CD14-positive monocyte (primary cell): ENCODE measurements around the gene GTF3C1. TPM values are rescaled to one million over a fixed set of nuclear protein-coding genes. Genes with fewer than 3 reads are reported as not detected.

Source experiments
- DNase-seq, 3 donors: peaks; one replicate each; pipeline ENCODE4 v3.0.0-alpha.2; 2011 to 2022
- H2AFZ ChIP-seq: 2 replicates; pipeline ENCODE4 v1.6.0; 2012; ENCODE audit warnings: mild to moderate bottlenecking, low read depth, low read length, inconsistent platforms; ENCODE audit not compliant: insufficient read depth, poor library complexity, severe bottlenecking
- H3K27ac ChIP-seq, 2 donors: 1 replicate in 1 of 2; 2 replicates in 1 of 2; pipeline ENCODE4 v1.5.1; 2012 to 2013; ENCODE audit warnings: low read length in 2 of 2, control low read depth in 1 of 2, inconsistent platforms in 1 of 2, low read depth in 1 of 2, mild to moderate bottlenecking in 1 of 2
- H3K27me3 ChIP-seq, 2 donors: one replicate each; pipeline versions ENCODE4 v1.6.0 to v1.6.1; 2011 to 2013; ENCODE audit warnings: low read length in 2 of 2; ENCODE audit not compliant: control insufficient read depth in 2 of 2, insufficient read depth in 2 of 2
- H3K36me3 ChIP-seq, 2 donors: replicated peaks in 1 of 2; 1 replicate in 1 of 2; 2 replicates in 1 of 2; pipeline versions ENCODE4 v1.5.1 to v1.6.1; 2012 to 2013; ENCODE audit warnings: low read length in 2 of 2, control low read depth in 1 of 2, inconsistent platforms in 1 of 2, mild to moderate bottlenecking in 1 of 2; ENCODE audit not compliant: insufficient read depth in 2 of 2, control insufficient read depth in 1 of 2
- H3K4me1 ChIP-seq, 2 donors: 1 replicate in 1 of 2; 2 replicates in 1 of 2; pipeline versions ENCODE4 v1.5.1 to v1.6.1; 2012 to 2013; ENCODE audit warnings: low read length in 2 of 2, control low read depth in 1 of 2, inconsistent platforms in 1 of 2, mild to moderate bottlenecking in 1 of 2, moderate library complexity in 1 of 2; ENCODE audit not compliant: insufficient read depth in 2 of 2, control insufficient read depth in 1 of 2
- H3K4me2 ChIP-seq: replicated peaks from 2 replicates; pipeline ENCODE3; 2012; ENCODE audit warnings: low read length, moderate library complexity, mild to moderate bottlenecking; ENCODE audit not compliant: poor library complexity, severe bottlenecking; ENCODE audit errors: extremely low read depth
- H3K4me3 ChIP-seq, 3 experiments: fragments of 200-600 bp in 1 of 3; sonication (generic) in 1 of 3; replicated peaks in 1 of 3; 1 replicate in 2 of 3; 2 replicates in 1 of 3; pipeline ENCODE4 v1.5.1; 2011 to 2013; ENCODE audit warnings: low read length in 3 of 3, mild to moderate bottlenecking in 3 of 3, control low read depth in 2 of 3, low read depth in 2 of 3, inconsistent platforms in 1 of 3, moderate library complexity in 1 of 3
- H3K79me2 ChIP-seq: 2 replicates; pipeline ENCODE4 v1.6.0; 2012; ENCODE audit warnings: mild to moderate bottlenecking, control low read depth, inconsistent platforms, low read length, moderate library complexity; ENCODE audit not compliant: insufficient read depth
- H3K9ac ChIP-seq: 2 replicates; pipeline ENCODE4 v1.6.0; 2017; ENCODE audit warnings: low read length, mild to moderate bottlenecking; ENCODE audit not compliant: insufficient read depth, poor library complexity, severe bottlenecking
- H3K9me3 ChIP-seq, 2 donors: replicated peaks in 1 of 2; 1 replicate in 1 of 2; 2 replicates in 1 of 2; pipeline versions ENCODE4 v1.5.1 to v1.6.1; 2012 to 2013; ENCODE audit warnings: low read length in 2 of 2, control low read depth in 1 of 2; ENCODE audit not compliant: control insufficient read depth in 1 of 2, insufficient read depth in 1 of 2
- H4K20me1 ChIP-seq: 2 replicates; pipeline ENCODE4 v1.6.0; 2012; ENCODE audit warnings: mild to moderate bottlenecking, low read length, control low read depth, moderate library complexity; ENCODE audit not compliant: insufficient read depth
- H3K27ac Mint-ChIP-seq, 7 donors: one replicate each; pipeline ENCODE4 v1.8.0; 2020; ENCODE audit warnings: mild to moderate bottlenecking in 7 of 7, mixed read lengths in 7 of 7, moderate library complexity in 6 of 7, inconsistent platforms in 2 of 7
- H3K27me3 Mint-ChIP-seq, 3 donors: one replicate each; pipeline ENCODE4 v1.8.0; 2021 to 2022; ENCODE audit warnings: low read depth in 3 of 3, mild to moderate bottlenecking in 3 of 3, mixed read lengths in 3 of 3, moderate library complexity in 3 of 3, inconsistent platforms in 1 of 3
- H3K36me3 Mint-ChIP-seq, 2 donors: one replicate each; pipeline ENCODE4 v1.8.0; 2020; ENCODE audit warnings: mixed read lengths in 2 of 2, inconsistent platforms in 1 of 2, mild to moderate bottlenecking in 1 of 2
- H3K4me1 Mint-ChIP-seq: one replicate; pipeline ENCODE4 v1.8.0; 2020; ENCODE audit warnings: mild to moderate bottlenecking, mixed read lengths
- H3K4me3 Mint-ChIP-seq, 2 donors: one replicate each; pipeline ENCODE4 v1.8.0; 2020; ENCODE audit warnings: mild to moderate bottlenecking in 2 of 2, mixed read lengths in 2 of 2, moderate library complexity in 1 of 2
- H3K9me3 Mint-ChIP-seq, 7 donors: one replicate each; pipeline ENCODE4 v1.8.0; 2020 to 2022; ENCODE audit warnings: mixed read lengths in 7 of 7, mild to moderate bottlenecking in 6 of 7, moderate library complexity in 6 of 7, inconsistent platforms in 2 of 7
- WGBS: methylation state at CpG from one replicate; pipeline ENCODE4 v1.1.5; 2013; ENCODE audit warnings: missing lambda C conversion rate; ENCODE audit not compliant: insufficient coverage; 5-methylcytosine and 5-hydroxymethylcytosine counted together
- intact Hi-C, 2 donors: fragments of 100-400 bp; cut with micrococcal nuclease; formaldehyde crosslinking; loops; one replicate each; pipeline versions ENCODE4 v1.15.0 to v1.15.1; 2023
- polyA plus RNA-seq, 3 donors: library from polyadenylated mRNA; depleted of rRNA in 1 of 3; unstranded in 2 of 3; stranded (reverse) in 1 of 3; fragments of 300-500 nt in 2 of 3; fragments of >200 nt in 1 of 3; fragmentation: Illumina TruSeq in 2 of 3; gene quantifications; 1 replicate in 2 of 3; 2 replicates in 1 of 3; pipeline ENCODE4 v1.2.3, GENCODE V29; 2012 to 2021
- TF ChIP-seq, protein P1 (sequence below): fragments of 200-600 bp; IDR thresholded peaks from one replicate; pipeline ENCODE4 v1.8.0; 2022; ENCODE audit warnings: antibody characterized with exemption, mild to moderate bottlenecking

Gene GTF3C1
- polyA plus RNA-seq, 3 donors: 7.0 to 22.0 (median 12.8) TPM

- no peak for DNase-seq
- Mint-ChIP-seq H3K9me3 (peaks cover 0 to 7% (median 0%) of the 10 kb centered on the region in 7 donors), H3K4me3 (no peak overlapping the region), H3K27ac (peak overlapping the region in 2 of 7 donors; percentile 12 to 89), H3K4me1 (no peaks in the 10 kb centered on the region), H3K27me3 (peaks cover 0 to 1% (median 0%) of the 10 kb centered on the region in 3 donors), H3K36me3 (peaks cover 98% of the 10 kb centered on the region in 2 donors)
- Histone ChIP-seq H3K4me1 (no peaks in the 10 kb centered on the region), H3K4me2 (no peak overlapping the region), H3K4me3 (no peak overlapping the region), H2AFZ (no peak overlapping the region), H4K20me1 (no peaks in the 10 kb centered on the region), H3K79me2 (no peaks in the 10 kb centered on the region), H3K9me3 (no peaks in the 10 kb centered on the region), H3K27me3 (no peaks in the 10 kb centered on the region), H3K36me3 (peaks cover 91 to 100% of the 10 kb centered on the region in 2 donors), H3K27ac (no peak overlapping the region), H3K9ac (no peak overlapping the region)
- TF ChIP-seq, protein P1, sequence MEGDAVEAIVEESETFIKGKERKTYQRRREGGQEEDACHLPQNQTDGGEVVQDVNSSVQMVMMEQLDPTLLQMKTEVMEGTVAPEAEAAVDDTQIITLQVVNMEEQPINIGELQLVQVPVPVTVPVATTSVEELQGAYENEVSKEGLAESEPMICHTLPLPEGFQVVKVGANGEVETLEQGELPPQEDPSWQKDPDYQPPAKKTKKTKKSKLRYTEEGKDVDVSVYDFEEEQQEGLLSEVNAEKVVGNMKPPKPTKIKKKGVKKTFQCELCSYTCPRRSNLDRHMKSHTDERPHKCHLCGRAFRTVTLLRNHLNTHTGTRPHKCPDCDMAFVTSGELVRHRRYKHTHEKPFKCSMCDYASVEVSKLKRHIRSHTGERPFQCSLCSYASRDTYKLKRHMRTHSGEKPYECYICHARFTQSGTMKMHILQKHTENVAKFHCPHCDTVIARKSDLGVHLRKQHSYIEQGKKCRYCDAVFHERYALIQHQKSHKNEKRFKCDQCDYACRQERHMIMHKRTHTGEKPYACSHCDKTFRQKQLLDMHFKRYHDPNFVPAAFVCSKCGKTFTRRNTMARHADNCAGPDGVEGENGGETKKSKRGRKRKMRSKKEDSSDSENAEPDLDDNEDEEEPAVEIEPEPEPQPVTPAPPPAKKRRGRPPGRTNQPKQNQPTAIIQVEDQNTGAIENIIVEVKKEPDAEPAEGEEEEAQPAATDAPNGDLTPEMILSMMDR: no peak
- 92% methylated on average over 20 of the region's 28 CpGs for WGBS
- intact Hi-C loops: no loop called here
Measured at GRCh38 chr16:27470567-27471431, 78.9 kb downstream of the GTF3C1 start.

DNA sequence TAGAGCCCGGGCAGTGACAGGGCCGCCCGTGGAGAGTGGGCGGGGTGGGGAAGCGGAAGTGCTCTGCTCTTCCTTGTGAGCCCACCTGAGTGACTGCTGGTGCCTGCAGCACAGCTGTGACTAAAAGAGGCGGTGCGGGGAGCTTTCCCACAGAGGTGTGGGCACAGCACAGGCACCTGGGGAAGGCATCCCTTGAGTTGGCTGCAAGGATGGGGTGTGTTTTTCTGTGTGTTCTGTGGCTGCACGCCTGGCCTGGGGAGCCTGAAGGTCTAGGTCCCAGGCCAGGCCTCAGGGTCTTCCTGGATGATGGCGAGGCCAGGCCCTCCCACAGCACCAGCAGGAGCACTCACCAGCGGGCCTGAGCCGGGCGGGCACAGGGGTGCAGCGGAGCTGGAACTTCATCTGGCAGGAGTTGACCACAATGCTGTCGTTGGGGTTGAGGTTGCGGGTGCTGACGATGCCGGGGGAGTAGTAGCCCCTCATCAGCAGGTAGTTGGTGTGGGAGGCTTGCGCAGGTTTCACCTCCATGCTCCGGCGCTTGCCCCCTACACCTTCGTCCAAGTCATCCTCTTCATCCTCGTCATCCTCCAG lies 80.7 kb downstream of the GTF3C1 start:
- Mint-ChIP-seq H3K9me3 (peaks cover 0 to 7% (median 0%) of the 10 kb centered on the region in 7 donors), H3K27me3 (peaks cover 0 to 1% (median 0%) of the 10 kb centered on the region in 3 donors), H3K36me3 (peaks cover 95 to 98% of the 10 kb centered on the region in 2 donors), H3K4me1 (no peaks in the 10 kb centered on the region), H3K27ac (peak overlapping the region in 1 of 7 donors; percentile 73), H3K4me3 (no peak overlapping the region)
- H3K4me2 ChIP-seq: no peak overlapping the region
- H3K79me2 ChIP-seq: no peaks in the 10 kb centered on the region
- no peaks in the 10 kb centered on the region for H4K20me1 ChIP-seq
- no peaks in the 10 kb centered on the region for H3K9me3 ChIP-seq
- H3K9ac ChIP-seq: no peak overlapping the region
- no peak for DNase-seq
- H3K36me3 ChIP-seq: peaks cover 91 to 100% of the 10 kb centered on the region in 2 donors
- no peak overlapping the region for H3K27ac ChIP-seq
- intact Hi-C loops: no loop called here
- H3K4me3 ChIP-seq: no peak overlapping the region
- no peaks in the 10 kb centered on the region for H3K27me3 ChIP-seq
- 95% methylated on average over 16 of the region's 22 CpGs for WGBS
- no peak overlapping the region for H2AFZ ChIP-seq
- H3K4me1 ChIP-seq: no peaks in the 10 kb centered on the region
- TF ChIP-seq, protein P1: no peak
